A673 (cell line): ENCODE data around the gene SYNE3. TPM values are rescaled to one million over a fixed set of nuclear protein-coding genes. Genes with fewer than 3 reads are reported as not detected.

Experiments
- BruUV-seq: library from RNA; stranded (reverse); fragments of 400-500 nt; replicated peaks from 2 replicates; lab custom pipeline; 2021; lab: Mats Ljungman, UMichigan
- CTCF ChIA-PET: fragments of 300-600 bp; sonication (Branson Sonifier 250); formaldehyde crosslinking; loops from one replicate; lab custom pipeline; 2022; ENCODE audit warnings: antibody characterized with exemption; lab: Charles Lee
- POLR2A ChIA-PET: fragments of 300-600 bp; sonication (Branson Sonifier 250); formaldehyde crosslinking; loops from one replicate; lab custom pipeline; 2022; ENCODE audit warnings: antibody characterized with exemption; ENCODE audit not compliant: low non-redundant PET; lab: Charles Lee
- DNase-seq: peaks from one replicate; pipeline ENCODE4 v3.0.0-alpha.2; 2015; ENCODE audit warnings: low spot score
- H3K27ac ChIP-seq: fragments of 200-600 bp; sonication (generic); 2 replicates; pipeline ENCODE4 v1.5.1; 2016; ENCODE audit warnings: mixed run types, low read depth, mild to moderate bottlenecking, mixed read lengths, antibody characterized with exemption, low read length; ENCODE audit not compliant: poor library complexity, severe bottlenecking
- H3K27me3 ChIP-seq: fragments of 200-600 bp; sonication (generic); replicated peaks from 2 replicates; pipeline ENCODE4 v1.6.1; 2017; ENCODE audit warnings: mixed run types, low read depth, mild to moderate bottlenecking, mixed read lengths, antibody characterized with exemption, low read length; ENCODE audit not compliant: insufficient read depth, poor library complexity
- H3K36me3 ChIP-seq: fragments of 200-600 bp; sonication (generic); 2 replicates; pipeline ENCODE4 v1.6.1; 2016; ENCODE audit warnings: mixed run types, mild to moderate bottlenecking, mixed read lengths, antibody characterized with exemption, low read length; ENCODE audit not compliant: insufficient read depth, poor library complexity, severe bottlenecking
- H3K4me1 ChIP-seq: fragments of 200-600 bp; sonication (generic); 2 replicates; pipeline ENCODE4 v1.6.1; 2017; ENCODE audit warnings: mixed run types, mild to moderate bottlenecking, mixed read lengths, antibody characterized with exemption, low read length; ENCODE audit not compliant: insufficient read depth, poor library complexity, severe bottlenecking
- H3K4me3 ChIP-seq: fragments of 200-600 bp; sonication (generic); 2 replicates; pipeline ENCODE4 v1.5.1; 2016; ENCODE audit warnings: low read depth, mixed run types, mild to moderate bottlenecking, mixed read lengths, low read length; ENCODE audit not compliant: poor library complexity, severe bottlenecking
- H3K9me3 ChIP-seq: fragments of 200-600 bp; sonication (generic); 2 replicates; pipeline ENCODE4 v1.6.1; 2016; ENCODE audit warnings: mixed run types, low read depth, mild to moderate bottlenecking, mixed read lengths, antibody characterized with exemption, low read length; ENCODE audit not compliant: poor library complexity, severe bottlenecking
- CTCF ChIP-seq: fragments of 300-800, 200-600 bp; sonication (generic); conservative IDR thresholded peaks from 2 replicates; pipeline ENCODE4 v1.5.1; 2017; ENCODE audit warnings: low read depth, mild to moderate bottlenecking, antibody characterized with exemption, low read length, moderate library complexity, mixed read lengths
- EZH2 ChIP-seq: fragments of 200-600 bp; sonication (generic); IDR thresholded peaks from 2 replicates; pipeline ENCODE4 v1.6.1; 2017; ENCODE audit warnings: borderline replicate concordance, low read depth, mild to moderate bottlenecking, mixed read lengths, antibody characterized with exemption, low read length; ENCODE audit not compliant: poor library complexity, severe bottlenecking
- intact Hi-C: fragments of 100-400 bp; cut with micrococcal nuclease; formaldehyde crosslinking; loops from one replicate; pipeline ENCODE4 v1.10.0; 2022; ENCODE audit not compliant: unreplicated experiment
- total RNA-seq: library from RNA; stranded (reverse); gene quantifications from 2 replicates; pipeline ENCODE4 v1.2.3, GENCODE V29; 2021

The SYNE3 gene
- total RNA-seq, 1 experiment from 2014 or later: 6.4 TPM

- POLR2A ChIA-PET: interaction anchor here (0.9 kb wide), 1 partner anchor 23 kb away, joined by 3 read pairs; no protein-coding TSS in a partner anchor
- TF ChIP-seq EZH2: no peak
- no peak for TF ChIP-seq CTCF
- Histone ChIP-seq H3K27me3 (no peaks in the 10 kb centered on the region), H3K4me1 (peaks cover 26% of the 10 kb centered on the region), H3K36me3 (peaks cover 16% of the 10 kb centered on the region), H3K9me3 (no peaks in the 10 kb centered on the region), H3K27ac (peak overlapping the region; percentile 76), H3K4me3 (peak overlapping the region; percentile 92)
- CTCF ChIA-PET: no interaction called here
- no peak for DNase-seq
- intact Hi-C loops: no loop called here
- no TSS peak for BruUV-seq
Observed at GRCh38 chr14:95536036-95536593, 19.7 kb upstream of the SYNE3 start.

GRCh38 chr14:95535226-95536021, 19.0 kb upstream of the SYNE3 start:
- TF ChIP-seq EZH2: no peak
- TF ChIP-seq CTCF: no peak
- peak overlapping the region; percentile 92 for H3K4me3 ChIP-seq
- CTCF ChIA-PET: no interaction called here
- H3K4me1 ChIP-seq: peaks cover 31% of the 10 kb centered on the region
- POLR2A ChIA-PET: no interaction called here
- H3K36me3 ChIP-seq: peaks cover 20% of the 10 kb centered on the region
- BruUV-seq: no TSS peak
- intact Hi-C loops: no loop called here
- DNase-seq: no peak
- H3K27ac ChIP-seq: peak overlapping the region; percentile 76
- no peaks in the 10 kb centered on the region for H3K9me3 ChIP-seq
- H3K27me3 ChIP-seq: no peaks in the 10 kb centered on the region

GRCh38 chr14:95534299-95535225, 18.1 kb upstream of the SYNE3 start, which contains the start of gene GLRX5:
Gene GLRX5 (plus strand): TSS chr14:95535050. CDS start chr14:95535090, 40 bp downstream.
- no TSS peak for BruUV-seq
- peak within 1 kb of the TSS; percentile 87 for H3K27ac ChIP-seq
- no peak for TF ChIP-seq EZH2
- TF ChIP-seq CTCF: no peak

More at GRCh38 chr14:95534299-95535225, 18.1 kb upstream of the SYNE3 start, which contains the start of gene GLRX5:
- Histone ChIP-seq H3K4me3 (peak within 1 kb of the TSS; percentile 92), H3K27me3 (no peaks in the 10 kb centered on the region), H3K9me3 (no peaks in the 10 kb centered on the region), H3K4me1 (peaks cover 31% of the 10 kb centered on the region), H3K36me3 (peaks cover 24% of the 10 kb centered on the region)
- peak; percentile 100 for DNase-seq
- ChIA-PET POLR2A (no interaction called here), CTCF (no interaction called here)
- intact Hi-C loops: no loop called here
